H9 (cell line): ENCODE data around the gene TRPC3. TPM values are rescaled to one million over a fixed set of nuclear protein-coding genes. Genes with fewer than 3 reads are reported as not detected.

ENCODE experiments used
- DNase-seq: peaks from one replicate; pipeline ENCODE4 v3.0.0-alpha.2; 2017
- H2AFZ ChIP-seq: one replicate; pipeline ENCODE4 v1.6.1; 2013; ENCODE audit warnings: mild to moderate bottlenecking, low read length, control low read depth, moderate library complexity
- H2AK5ac ChIP-seq: 2 replicates; pipeline ENCODE4 v1.6.1; 2013; ENCODE audit warnings: low read length, control low read depth, mixed read lengths; ENCODE audit not compliant: insufficient read length
- H2BK120ac ChIP-seq: one replicate; pipeline ENCODE4 v1.6.1; 2013; ENCODE audit warnings: low read depth, mild to moderate bottlenecking, low read length, control low read depth, inconsistent platforms; ENCODE audit not compliant: poor library complexity, severe bottlenecking
- H2BK12ac ChIP-seq: 2 replicates; pipeline ENCODE4 v1.6.1; 2013; ENCODE audit warnings: low read length, control low read depth, mixed read lengths, low read depth; ENCODE audit not compliant: insufficient read length
- H2BK15ac ChIP-seq: 2 replicates; pipeline ENCODE4 v1.6.1; 2013; ENCODE audit warnings: low read depth, low read length, control low read depth
- H2BK20ac ChIP-seq: one replicate; pipeline ENCODE4 v1.6.1; 2013; ENCODE audit warnings: low read depth, mild to moderate bottlenecking, low read length, control low read depth, inconsistent platforms; ENCODE audit not compliant: poor library complexity, severe bottlenecking
- H2BK5ac ChIP-seq: 2 replicates; pipeline ENCODE4 v1.6.1; 2013; ENCODE audit warnings: low read length, control low read depth, mixed read lengths; ENCODE audit not compliant: insufficient read length
- H3K14ac ChIP-seq: 2 replicates; pipeline ENCODE4 v1.6.1; 2013; ENCODE audit warnings: low read length, control low read depth; ENCODE audit not compliant: insufficient read depth
- H3K18ac ChIP-seq: 2 replicates; pipeline ENCODE4 v1.6.1; 2013; ENCODE audit warnings: low read depth, mild to moderate bottlenecking, mixed read lengths, low read length, control low read depth; ENCODE audit not compliant: insufficient read length
- H3K23ac ChIP-seq: 2 replicates; pipeline ENCODE4 v1.6.1; 2013; ENCODE audit warnings: low read length, control low read depth, mixed read lengths, low read depth; ENCODE audit not compliant: insufficient read length
- H3K23me2 ChIP-seq: 2 replicates; pipeline ENCODE4 v1.6.1; 2013; ENCODE audit warnings: low read depth, mild to moderate bottlenecking, mixed read lengths, low read length, control low read depth; ENCODE audit not compliant: insufficient read length, poor library complexity, severe bottlenecking
- H3K27ac ChIP-seq: 2 replicates; pipeline ENCODE4 v1.5.1; 2013; ENCODE audit warnings: low read length, control low read depth, mixed read lengths, low read depth; ENCODE audit not compliant: insufficient read length
- H3K27me3 ChIP-seq: 2 replicates; pipeline ENCODE4 v1.6.1; 2013; ENCODE audit warnings: low read length, control low read depth, inconsistent platforms; ENCODE audit not compliant: insufficient read depth
- H3K4ac ChIP-seq: 2 replicates; pipeline ENCODE4 v1.6.1; 2013; ENCODE audit warnings: low read depth, mild to moderate bottlenecking, control low read depth, inconsistent platforms, low read length, moderate library complexity
- H3K4me1 ChIP-seq: 2 replicates; pipeline ENCODE4 v1.6.1; 2013; ENCODE audit warnings: low read length, control low read depth, inconsistent platforms; ENCODE audit not compliant: insufficient read depth
- H3K4me2 ChIP-seq: 2 replicates; pipeline ENCODE4 v1.6.1; 2013; ENCODE audit warnings: low read length, control low read depth, mixed read lengths; ENCODE audit not compliant: insufficient read length, insufficient read depth
- H3K56ac ChIP-seq: 2 replicates; pipeline ENCODE4 v1.6.1; 2013; ENCODE audit warnings: low read depth, mild to moderate bottlenecking, mixed read lengths, low read length, control low read depth; ENCODE audit not compliant: insufficient read length
- H3K79me1 ChIP-seq: 2 replicates; pipeline ENCODE4 v1.6.1; 2013; ENCODE audit warnings: low read depth, mild to moderate bottlenecking, moderate library complexity, low read length, control low read depth, inconsistent platforms; ENCODE audit not compliant: insufficient read depth, poor library complexity, severe bottlenecking
- H3K79me2 ChIP-seq: 2 replicates; pipeline ENCODE4 v1.6.1; 2013; ENCODE audit warnings: low read length, control low read depth, inconsistent platforms; ENCODE audit not compliant: insufficient read depth
- H3K9ac ChIP-seq: 2 replicates; pipeline ENCODE4 v1.6.1; 2013; ENCODE audit warnings: low read length, control low read depth, mixed read lengths; ENCODE audit not compliant: insufficient read length; ENCODE audit errors: extremely low read depth
- H3K9me3 ChIP-seq: one replicate; pipeline ENCODE4 v1.6.1; 2013; ENCODE audit warnings: low read depth, low read length, inconsistent platforms; ENCODE audit not compliant: control insufficient read depth
- H3T11ph ChIP-seq: one replicate; pipeline ENCODE4 v1.6.1; 2013; ENCODE audit warnings: mild to moderate bottlenecking, low read length, control low read depth, inconsistent platforms
- H4K20me1 ChIP-seq: one replicate; pipeline ENCODE4 v1.6.1; 2013; ENCODE audit not compliant: control insufficient read depth, insufficient read length, insufficient read depth
- H4K5ac ChIP-seq: 2 replicates; pipeline ENCODE4 v1.6.1; 2013; ENCODE audit warnings: low read depth, mild to moderate bottlenecking, mixed read lengths, low read length, control low read depth; ENCODE audit not compliant: insufficient read length
- H4K8ac ChIP-seq: replicated peaks from 2 replicates; pipeline ENCODE4 v1.6.1; 2013; ENCODE audit warnings: low read length, control low read depth, mixed read lengths, low read depth; ENCODE audit not compliant: insufficient read length
- H4K91ac ChIP-seq: 2 replicates; pipeline ENCODE4 v1.6.1; 2013; ENCODE audit warnings: low read depth, mild to moderate bottlenecking, moderate library complexity, mixed read lengths, low read length, control low read depth; ENCODE audit not compliant: insufficient read length
- H3K27ac Mint-ChIP-seq, 3 experiments: 2 replicates in 2 of 3; 3 replicates in 1 of 3; pipeline ENCODE4 v1.8.0; 2020 to 2021; ENCODE audit warnings: mixed read lengths in 3 of 3, mild to moderate bottlenecking in 1 of 3, moderate library complexity in 1 of 3
- H3K27me3 Mint-ChIP-seq: 2 replicates; pipeline ENCODE4 v1.8.0; 2021; ENCODE audit warnings: low read depth, mild to moderate bottlenecking, moderate library complexity, mixed read lengths
- H3K36me3 Mint-ChIP-seq, 3 experiments: 2 replicates in 2 of 3; 3 replicates in 1 of 3; pipeline ENCODE4 v1.8.0; 2020 to 2021; ENCODE audit warnings: low read depth in 3 of 3, mixed read lengths in 3 of 3; ENCODE audit not compliant: insufficient read depth in 1 of 3
- H3K4me1 Mint-ChIP-seq, 2 experiments: 2 replicates each; pipeline ENCODE4 v1.8.0; 2020; ENCODE audit warnings: mixed read lengths in 2 of 2
- H3K4me3 Mint-ChIP-seq, 2 experiments: 2 replicates in 1 of 2; 3 replicates in 1 of 2; pipeline ENCODE4 v1.8.0; 2020 to 2021; ENCODE audit warnings: mild to moderate bottlenecking in 2 of 2, mixed read lengths in 2 of 2, moderate library complexity in 1 of 2
- H3K9me3 Mint-ChIP-seq, 2 experiments: 2 replicates in 1 of 2; 3 replicates in 1 of 2; pipeline ENCODE4 v1.8.0; 2020; ENCODE audit warnings: mild to moderate bottlenecking in 2 of 2, mixed read lengths in 2 of 2, moderate library complexity in 1 of 2
- WGBS: extraction: QIAGEN DNeasy Blood & Tissue Kit; methylation state at CpG from one replicate; pipeline ENCODE4 v1.1.7; 2013; ENCODE audit warnings: missing lambda C conversion rate, low lambda C conversion rate, mixed read lengths; ENCODE audit not compliant: insufficient read length; ENCODE audit errors: extremely low coverage; 5-methylcytosine and 5-hydroxymethylcytosine counted together
- total RNA-seq: library from RNA; stranded (reverse); gene quantifications from 2 replicates; pipeline ENCODE4 v1.2.1, GENCODE V29; 2021
- TF ChIP-seq, protein P1 (sequence below): fragments of 200-600 bp; sonication (generic); conservative IDR thresholded peaks from 3 replicates; pipeline ENCODE4 v1.8.0; 2021; ENCODE audit warnings: antibody characterized with exemption, mild to moderate bottlenecking

The TRPC3 gene
- total RNA-seq, 1 experiment from 2014 or later = 0.13 TPM

DNA sequence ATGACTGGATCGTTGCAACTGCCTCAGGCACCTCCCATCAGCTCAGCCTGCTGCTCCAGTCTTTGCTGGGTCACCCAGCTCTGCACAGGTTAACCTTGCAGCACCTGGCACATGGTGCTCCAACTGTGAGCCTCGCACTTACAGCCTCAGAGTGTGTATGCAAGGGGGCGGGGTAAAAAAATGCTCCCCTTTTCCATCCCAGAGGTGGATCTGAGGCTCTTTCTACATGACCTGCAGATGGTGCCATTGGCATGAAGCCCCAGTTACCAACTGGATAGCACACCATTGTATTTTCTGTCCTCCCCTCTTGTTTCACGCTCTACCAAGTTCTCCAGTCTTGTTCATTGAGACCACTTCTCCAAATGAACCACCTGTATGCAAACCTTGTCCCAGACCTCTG lies 46.2 kb upstream of the TRPC3 start:
- TF ChIP-seq, protein P1, sequence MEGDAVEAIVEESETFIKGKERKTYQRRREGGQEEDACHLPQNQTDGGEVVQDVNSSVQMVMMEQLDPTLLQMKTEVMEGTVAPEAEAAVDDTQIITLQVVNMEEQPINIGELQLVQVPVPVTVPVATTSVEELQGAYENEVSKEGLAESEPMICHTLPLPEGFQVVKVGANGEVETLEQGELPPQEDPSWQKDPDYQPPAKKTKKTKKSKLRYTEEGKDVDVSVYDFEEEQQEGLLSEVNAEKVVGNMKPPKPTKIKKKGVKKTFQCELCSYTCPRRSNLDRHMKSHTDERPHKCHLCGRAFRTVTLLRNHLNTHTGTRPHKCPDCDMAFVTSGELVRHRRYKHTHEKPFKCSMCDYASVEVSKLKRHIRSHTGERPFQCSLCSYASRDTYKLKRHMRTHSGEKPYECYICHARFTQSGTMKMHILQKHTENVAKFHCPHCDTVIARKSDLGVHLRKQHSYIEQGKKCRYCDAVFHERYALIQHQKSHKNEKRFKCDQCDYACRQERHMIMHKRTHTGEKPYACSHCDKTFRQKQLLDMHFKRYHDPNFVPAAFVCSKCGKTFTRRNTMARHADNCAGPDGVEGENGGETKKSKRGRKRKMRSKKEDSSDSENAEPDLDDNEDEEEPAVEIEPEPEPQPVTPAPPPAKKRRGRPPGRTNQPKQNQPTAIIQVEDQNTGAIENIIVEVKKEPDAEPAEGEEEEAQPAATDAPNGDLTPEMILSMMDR = peak; percentile 49
- Histone ChIP-seq H3K79me1 (no peaks in the 10 kb centered on the region), H3K79me2 (no peaks in the 10 kb centered on the region), H3K4me1 (no peaks in the 10 kb centered on the region), H2AK5ac (no peak overlapping the region), H3K27ac (no peak overlapping the region), H4K5ac (no peak overlapping the region), H2BK20ac (no peak overlapping the region), H3T11ph (no peak overlapping the region), H2BK5ac (no peak overlapping the region), H3K9me3 (no peaks in the 10 kb centered on the region), H3K27me3 (no peaks in the 10 kb centered on the region), H3K23me2 (no peaks in the 10 kb centered on the region), H2BK15ac (no peak overlapping the region), H3K4ac (no peak overlapping the region), H4K20me1 (no peaks in the 10 kb centered on the region), H4K91ac (no peak overlapping the region), H4K8ac (no peak overlapping the region), H3K4me2 (no peak overlapping the region), H3K14ac (no peak overlapping the region), H2AFZ (no peak overlapping the region), H3K23ac (no peak overlapping the region), H2BK120ac (no peak overlapping the region), H3K9ac (no peak overlapping the region), H3K18ac (no peak overlapping the region), H3K56ac (no peak overlapping the region), H2BK12ac (no peak overlapping the region)
- H3K27me3 Mint-ChIP-seq = peaks cover 16% of the 10 kb centered on the region
- no CpG with 5 or more reads among the region's 4 CpGs for WGBS
- no peaks in the 10 kb centered on the region for H3K36me3 Mint-ChIP-seq
- no peak overlapping the region for H3K4me3 Mint-ChIP-seq
- DNase-seq = peak; percentile 52
- no peaks in the 10 kb centered on the region for H3K4me1 Mint-ChIP-seq
- H3K9me3 Mint-ChIP-seq = no peaks in the 10 kb centered on the region
- H3K27ac Mint-ChIP-seq = no peak overlapping the region; a peak in 1 of 7 replicates
